HUES48 (cell line): ENCODE results near the gene RALY.

Experiments
- H3K27ac ChIP-seq: one replicate; pipeline ENCODE4 v1.7.0; 2013; ENCODE audit warnings: low read depth, low read length, inconsistent platforms
- H3K27me3 ChIP-seq: 2 replicates; pipeline ENCODE4 v1.6.1; 2013; ENCODE audit warnings: mild to moderate bottlenecking, low read length; ENCODE audit not compliant: control insufficient read depth, insufficient read depth
- H3K36me3 ChIP-seq: 2 replicates; pipeline ENCODE4 v1.6.1; 2013; ENCODE audit warnings: low read length; ENCODE audit not compliant: control insufficient read depth, insufficient read depth
- H3K4me1 ChIP-seq: 2 replicates; pipeline ENCODE4 v1.6.1; 2013; ENCODE audit warnings: mild to moderate bottlenecking, low read length; ENCODE audit not compliant: control insufficient read depth, insufficient read depth
- H3K4me3 ChIP-seq: 2 replicates; pipeline ENCODE4 v1.5.1; 2013; ENCODE audit warnings: mild to moderate bottlenecking, low read depth, low read length
- H3K9ac ChIP-seq: 2 replicates; pipeline ENCODE4 v1.6.1; 2013; ENCODE audit warnings: mild to moderate bottlenecking, low read depth, low read length, moderate library complexity
- H3K9me3 ChIP-seq: 2 replicates; pipeline ENCODE4 v1.6.1; 2013; ENCODE audit warnings: low read length; ENCODE audit not compliant: control insufficient read depth, insufficient read depth

The RALY gene

GRCh38 chr20:34110025-34110744, 116.5 kb downstream of the RALY start:
- Histone ChIP-seq H3K36me3 (peaks cover 37% of the 10 kb centered on the region), H3K4me3 (peak overlapping the region; percentile 96), H3K9ac (peak overlapping the region; percentile 99), H3K27me3 (no peaks in the 10 kb centered on the region), H3K9me3 (no peaks in the 10 kb centered on the region), H3K27ac (no peak overlapping the region), H3K4me1 (peaks cover 15% of the 10 kb centered on the region)

- Histone ChIP-seq H3K9ac (peak overlapping the region; percentile 99), H3K4me3 (peak overlapping the region; percentile 96), H3K27ac (peak overlapping the region; percentile 97), H3K27me3 (no peaks in the 10 kb centered on the region), H3K4me1 (peaks cover 15% of the 10 kb centered on the region), H3K9me3 (no peaks in the 10 kb centered on the region), H3K36me3 (peaks cover 29% of the 10 kb centered on the region)
Observed at GRCh38 chr20:34110745-34111641, 117.3 kb downstream of the RALY start.

GRCh38 chr20:34111702-34112599, 118.2 kb downstream of the RALY start, which contains the start of gene EIF2S2:
EIF2S2 (minus strand) TSS chr20:34112243; CDS start chr20:34112110, 133 bp downstream.
- peak within 1 kb of the TSS; percentile 96 for H3K4me3 ChIP-seq
- H3K9ac ChIP-seq = peak within 1 kb of the TSS; percentile 99
- peak within 1 kb of the TSS; percentile 97 for H3K27ac ChIP-seq
- H3K4me1 ChIP-seq = peaks cover 15% of the 10 kb centered on the region
- H3K27me3 ChIP-seq = no peaks in the 10 kb centered on the region
- H3K9me3 ChIP-seq = no peaks in the 10 kb centered on the region
- peaks cover 22% of the 10 kb centered on the region for H3K36me3 ChIP-seq

- Histone ChIP-seq H3K27me3 (no peaks in the 10 kb centered on the region), H3K9me3 (no peaks in the 10 kb centered on the region), H3K36me3 (peaks cover 20% of the 10 kb centered on the region), H3K9ac (peak overlapping the region; percentile 65), H3K27ac (peak overlapping the region; percentile 88), H3K4me1 (peaks cover 15% of the 10 kb centered on the region), H3K4me3 (peak overlapping the region; percentile 96)
Observed at GRCh38 chr20:34112600-34113101, 118.9 kb downstream of the RALY start.

- no peak overlapping the region for H3K4me3 ChIP-seq
- H3K36me3 ChIP-seq = no peaks in the 10 kb centered on the region
- no peak overlapping the region for H3K27ac ChIP-seq
- peaks cover 8% of the 10 kb centered on the region for H3K4me1 ChIP-seq
- no peaks in the 10 kb centered on the region for H3K27me3 ChIP-seq
- no peak overlapping the region for H3K9ac ChIP-seq
- no peaks in the 10 kb centered on the region for H3K9me3 ChIP-seq
Observed at GRCh38 chr20:34114809-34115208, 121.1 kb downstream of the RALY start.

GRCh38 chr20:34115232-34115631, 121.5 kb downstream of the RALY start:
- H3K27me3 ChIP-seq = no peaks in the 10 kb centered on the region
- no peak overlapping the region for H3K4me3 ChIP-seq
- no peaks in the 10 kb centered on the region for H3K36me3 ChIP-seq
- no peaks in the 10 kb centered on the region for H3K9me3 ChIP-seq
- no peak overlapping the region for H3K27ac ChIP-seq
- peaks cover 5% of the 10 kb centered on the region for H3K4me1 ChIP-seq
- H3K9ac ChIP-seq = no peak overlapping the region

- no peaks in the 10 kb centered on the region for H3K36me3 ChIP-seq
- no peaks in the 10 kb centered on the region for H3K9me3 ChIP-seq
- H3K9ac ChIP-seq = no peak overlapping the region
- no peaks in the 10 kb centered on the region for H3K4me1 ChIP-seq
- H3K27me3 ChIP-seq = no peaks in the 10 kb centered on the region
- no peak overlapping the region for H3K4me3 ChIP-seq
- H3K27ac ChIP-seq = no peak overlapping the region
Observed at GRCh38 chr20:34120213-34120612, 126.5 kb downstream of the RALY start.

- H3K9me3 ChIP-seq = no peaks in the 10 kb centered on the region
- H3K27ac ChIP-seq = no peak overlapping the region
- H3K27me3 ChIP-seq = no peaks in the 10 kb centered on the region
- H3K4me3 ChIP-seq = no peak overlapping the region
- H3K4me1 ChIP-seq = no peaks in the 10 kb centered on the region
- no peaks in the 10 kb centered on the region for H3K36me3 ChIP-seq
- H3K9ac ChIP-seq = no peak overlapping the region
Observed at GRCh38 chr20:34122274-34122980, 128.7 kb downstream of the RALY start.

- H3K4me3 ChIP-seq = no peak overlapping the region
- H3K9me3 ChIP-seq = no peaks in the 10 kb centered on the region
- H3K36me3 ChIP-seq = no peaks in the 10 kb centered on the region
- H3K9ac ChIP-seq = no peak overlapping the region
- H3K4me1 ChIP-seq = no peaks in the 10 kb centered on the region
- no peak overlapping the region for H3K27ac ChIP-seq
- H3K27me3 ChIP-seq = no peaks in the 10 kb centered on the region
Observed at GRCh38 chr20:34123309-34123708, 129.6 kb downstream of the RALY start.
